GM12872 (cell line): ENCODE measurements around the gene SLC2A4.

ENCODE experiments used
- CTCF ChIP-seq: IDR thresholded peaks from 3 replicates; pipeline ENCODE4 v1.5.1; 2011; ENCODE audit warnings: low read depth, mild to moderate bottlenecking, low read length, moderate library complexity; ENCODE audit not compliant: insufficient read depth

The SLC2A4 gene

GRCh38 chr17:7327056-7327455 is 45.5 kb downstream of the SLC2A4 start:
- TF ChIP-seq CTCF: no peak

- TF ChIP-seq CTCF: no peak
These were observed 46.0 kb downstream of the SLC2A4 start for GRCh38 chr17:7327501-7327900.

GRCh38 chr17:7328009-7328408 is 46.5 kb downstream of the SLC2A4 start:
- TF ChIP-seq CTCF: no peak

- no peak for TF ChIP-seq CTCF
These were observed 47.4 kb downstream of the SLC2A4 start, which contains the start of gene NEURL4 for GRCh38 chr17:7328840-7329373. TSS of gene NEURL4 (minus strand) at chr17:7329335. CDS start at chr17:7329312, 23 bp downstream.

GRCh38 chr17:7329374-7329996 is 48.0 kb downstream of the SLC2A4 start:
- TF ChIP-seq CTCF: no peak

- TF ChIP-seq CTCF: no peak
These were observed 48.6 kb downstream of the SLC2A4 start for GRCh38 chr17:7329997-7330637.

GRCh38 chr17:7330638-7331015 is 49.1 kb downstream of the SLC2A4 start:
- TF ChIP-seq CTCF: no peak
